ENCODE data around the gene IL3RA. TPM values are rescaled to one million over a fixed set of nuclear protein-coding genes. Genes with fewer than 3 reads are reported as not detected.
"Not testable (repeated sequence)": the region's sequence is repeated elsewhere in the genome, so short reads cannot be mapped to it uniquely, and the experiment has no call there.

The IL3RA gene
- total and polyA plus RNA-seq, 7 donors: 1.5 to 8.3 (median 4.6) TPM

GRCh38 chrX:1327651-1328304, 8.8 kb upstream of the IL3RA start:
- DNase-seq (no peak), ATAC-seq (no peak)
- no peak overlapping the region for H3K27ac ChIP-seq
- H3K4me1 ChIP-seq: no peaks in the 10 kb centered on the region
- no peak for TF ChIP-seq CTCF (IDR thresholded peaks at IDR 0.05)
- H3K9me3 ChIP-seq: no peaks in the 10 kb centered on the region
- H3K27me3 ChIP-seq (ENCODE audit: insufficient read depth in 3 of 3, low read length in 2 of 3): peaks cover 0 to 3% (median 2%) of the 10 kb centered on the region in 3 donors
- H3K4me3 ChIP-seq: no peak overlapping the region
- 29 to 37% (median 35%) methylated on average over 18 of the region's 18 CpGs for WGBS, 3 donors
- intact Hi-C loops (cut with DNase I): no loop called here
- no peaks in the 10 kb centered on the region for H3K36me3 ChIP-seq (ENCODE audit: insufficient read depth in 1 of 2, low read depth in 1 of 2)

- Histone ChIP-seq H3K9me3 (no peaks in the 10 kb centered on the region), H3K4me3 (no peak overlapping the region), H3K27me3 (ENCODE audit: insufficient read depth in 3 of 3, low read length in 2 of 3) (peaks cover 0 to 4% (median 0%) of the 10 kb centered on the region in 3 donors), H3K4me1 (no peaks in the 10 kb centered on the region), H3K27ac (no peak overlapping the region), H3K36me3 (ENCODE audit: insufficient read depth in 1 of 2, low read depth in 1 of 2) (no peaks in the 10 kb centered on the region)
- no peak for TF ChIP-seq CTCF (IDR thresholded peaks at IDR 0.05)
- 73 to 76% (median 73%) methylated on average over 12 of the region's 12 CpGs for WGBS, 3 donors
- no peak for ATAC-seq
- DNase-seq: no peak
- intact Hi-C loops (cut with DNase I): no loop called here
Measured at GRCh38 chrX:1330605-1331004, 6.0 kb upstream of the IL3RA start.

DNA sequence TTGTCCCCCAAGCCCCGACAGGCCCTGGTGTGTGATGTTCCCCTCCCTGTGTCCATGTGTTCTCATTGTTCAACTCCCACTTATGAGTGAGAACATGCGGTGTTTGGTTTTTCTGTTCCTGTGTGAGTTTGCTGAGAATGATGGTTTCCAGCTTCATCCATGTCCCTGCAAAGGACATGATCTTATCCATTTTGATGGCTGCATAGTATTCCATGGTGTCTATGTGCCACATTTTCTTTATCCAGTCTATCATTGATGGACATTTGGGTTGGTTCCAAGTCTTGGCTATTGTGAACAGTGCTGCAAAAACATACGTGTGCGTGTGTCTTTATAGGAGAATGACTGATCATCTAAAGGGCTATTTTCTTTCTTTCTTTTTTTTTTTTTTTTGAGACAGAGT, 4.2 kb upstream of the IL3RA start:
- intact Hi-C loops (cut with DNase I); H3K4me1 ChIP-seq; DNase-seq; H3K27ac ChIP-seq; H3K27me3 ChIP-seq (ENCODE audit: insufficient read depth in 3 of 3, low read length in 2 of 3); ATAC-seq; H3K4me3 ChIP-seq; H3K9me3 ChIP-seq; H3K36me3 ChIP-seq (ENCODE audit: insufficient read depth in 1 of 2, low read depth in 1 of 2): not testable (repeated sequence)
- 79 to 86% (median 80%) methylated on average over 4 of the region's 4 CpGs for WGBS, 3 donors

DNA sequence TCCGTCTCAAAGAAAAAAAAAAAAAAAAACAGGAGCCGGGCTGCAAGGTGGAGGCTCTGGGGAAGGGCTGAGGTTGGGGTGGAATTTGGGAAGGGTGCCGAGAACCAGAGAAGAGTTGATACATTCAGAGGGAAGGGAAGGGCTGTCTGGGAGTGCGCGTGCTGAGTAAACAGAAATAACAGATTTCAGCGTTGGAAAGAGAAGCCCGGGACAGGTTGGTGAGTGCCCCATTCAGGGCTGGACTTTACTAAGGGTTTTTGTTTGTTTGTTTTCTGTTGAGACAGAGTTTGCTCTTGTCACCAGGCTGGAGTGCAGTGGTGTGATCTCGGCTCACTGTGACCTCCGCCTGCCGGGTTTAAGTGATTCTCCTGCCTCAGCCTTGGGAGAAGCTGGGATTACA, 1.7 kb upstream of the IL3RA start:
- no peak for TF ChIP-seq CTCF (IDR thresholded peaks at IDR 0.05)
- whole genome bisulfite sequencing, 3 donors: 60 to 63% (median 62%) methylated on average over 10 of the region's 10 CpGs
- H3K4me1 ChIP-seq: no peaks in the 10 kb centered on the region
- ATAC-seq: no peak
- DNase-seq: no peak
- intact Hi-C loops (cut with DNase I): no loop called here
- no peak overlapping the region for H3K27ac ChIP-seq
- H3K9me3 ChIP-seq: peaks cover 11% of the 10 kb centered on the region
- H3K27me3 ChIP-seq (ENCODE audit: insufficient read depth in 3 of 3, low read length in 2 of 3): peaks cover 0 to 2% (median 0%) of the 10 kb centered on the region in 3 donors
- no peak overlapping the region for H3K4me3 ChIP-seq
- no peaks in the 10 kb centered on the region for H3K36me3 ChIP-seq (ENCODE audit: insufficient read depth in 1 of 2, low read depth in 1 of 2)

GRCh38 chrX:1336948-1337779, 579 bp downstream of the IL3RA start:
- Histone ChIP-seq H3K9me3 (peaks cover 11% of the 10 kb centered on the region), H3K27ac (peak overlapping the region; percentile 41), H3K4me1 (no peaks in the 10 kb centered on the region), H3K4me3 (peak overlapping the region; percentile 63), H3K27me3 (ENCODE audit: insufficient read depth in 3 of 3, low read length in 2 of 3) (peaks cover 0 to 2% (median 0%) of the 10 kb centered on the region in 3 donors), H3K36me3 (ENCODE audit: insufficient read depth in 1 of 2, low read depth in 1 of 2) (no peaks in the 10 kb centered on the region)
- intact Hi-C loops (cut with DNase I): no loop called here
- DNase-seq: peak in 1 of 2 donors; percentile 32
- TF ChIP-seq CTCF (IDR thresholded peaks at IDR 0.05): no peak
- no peak for ATAC-seq
- WGBS, 3 donors: 48 to 70% (median 62%) methylated on average over 16 to 18 of the region's 18 CpGs

Data from psoas muscle (tissue), 8 donors.